Activated naive CD4-positive, alpha-beta T cell treated with anti-CD3 and anti-CD28 coated beads for 36 hours (primary cell): ENCODE data around the gene SUSD6. TPM values are rescaled to one million over a fixed set of nuclear protein-coding genes. Genes with fewer than 3 reads are reported as not detected.

Experiments
- CTCF ChIA-PET: fragments of 350-600 bp; sonication (Branson Sonifier 250); formaldehyde crosslinking; loops from one replicate; lab custom pipeline; 2021; ENCODE audit warnings: antibody characterized with exemption; lab: Charles Lee
- DNase-seq: peaks from one replicate; pipeline ENCODE4 v3.0.0-alpha.2; 2020
- H3K27ac Mint-ChIP-seq: one replicate; pipeline ENCODE4 v1.8.0; 2021; ENCODE audit warnings: mild to moderate bottlenecking, mixed read lengths
- H3K27me3 Mint-ChIP-seq: one replicate; pipeline ENCODE4 v1.8.0; 2021; ENCODE audit warnings: low read depth, mixed read lengths
- H3K36me3 Mint-ChIP-seq: one replicate; pipeline ENCODE4 v1.8.0; 2021; ENCODE audit warnings: low read depth, mixed read lengths
- H3K4me1 Mint-ChIP-seq: one replicate; pipeline ENCODE4 v1.8.0; 2021; ENCODE audit warnings: low read depth, mixed read lengths
- H3K4me3 Mint-ChIP-seq: one replicate; pipeline ENCODE4 v1.8.0; 2021; ENCODE audit warnings: mild to moderate bottlenecking, moderate library complexity, mixed read lengths
- H3K9me3 Mint-ChIP-seq: one replicate; pipeline ENCODE4 v1.8.0; 2021; ENCODE audit warnings: mixed read lengths
- intact Hi-C: fragments of 100-400 bp; cut with micrococcal nuclease; formaldehyde crosslinking; loops from one replicate; pipeline ENCODE4 v1.15.1; 2023
- total RNA-seq, 2 experiments: library from RNA; stranded (reverse); gene quantifications; one replicate each; pipeline ENCODE4 v1.2.3, GENCODE V29; 2021

The SUSD6 gene
- total RNA-seq, 2 experiments from 2014 or later = 66.6 to 69.7 TPM

DNA sequence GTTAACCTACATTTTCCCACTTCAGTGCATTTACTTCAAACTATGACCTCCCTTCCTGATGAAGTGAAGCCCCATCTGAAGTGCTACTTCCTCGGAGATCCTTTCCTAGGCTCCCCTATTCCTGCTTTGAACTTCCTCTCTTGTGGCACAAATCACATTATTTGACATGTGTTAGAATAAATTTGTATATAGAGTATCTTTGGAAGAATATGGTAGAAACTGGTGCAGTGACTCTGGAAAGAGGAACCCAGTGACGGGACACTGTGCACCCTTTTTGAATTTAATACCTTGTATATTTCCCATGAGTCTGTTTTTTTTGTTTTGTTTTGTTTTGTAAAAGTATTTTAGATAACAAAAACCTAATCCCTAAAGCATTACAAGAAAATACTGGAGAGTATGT is 89.2 kb downstream of the SUSD6 start:
- peaks cover 79% of the 10 kb centered on the region for H3K4me1 Mint-ChIP-seq
- H3K9me3 Mint-ChIP-seq = no peaks in the 10 kb centered on the region
- intact Hi-C loops = no loop called here
- DNase-seq = no peak
- H3K27me3 Mint-ChIP-seq = no peaks in the 10 kb centered on the region
- H3K4me3 Mint-ChIP-seq = no peak overlapping the region
- CTCF ChIA-PET = interaction anchor here (1.2 to 1.6 kb wide), 2 partner anchors 13 to 126 kb away, joined by 3 to 5 read pairs; partner anchors contain the start of gene CCDC177
- H3K36me3 Mint-ChIP-seq = peaks cover 21% of the 10 kb centered on the region
- no peak overlapping the region for H3K27ac Mint-ChIP-seq

DNA sequence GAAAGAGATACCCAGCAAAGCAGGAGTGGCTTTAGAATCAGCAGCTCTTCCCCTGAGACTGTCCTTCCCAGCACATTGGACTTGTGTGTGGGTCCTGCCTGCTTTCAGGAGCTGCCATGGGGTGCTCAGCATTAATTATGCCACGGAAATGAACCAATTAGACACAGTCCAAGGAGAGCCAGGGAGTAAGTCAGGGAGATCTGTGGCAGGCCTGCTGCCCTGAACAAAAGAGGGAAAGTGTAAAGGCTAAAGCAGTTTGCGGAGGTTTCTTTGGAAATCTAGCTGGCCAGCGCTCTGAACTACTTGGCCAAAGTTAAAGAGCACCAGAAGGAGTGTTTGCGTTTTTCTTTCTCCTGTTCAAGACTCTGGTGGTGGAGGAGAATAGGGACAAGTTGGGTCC is 89.9 kb downstream of the SUSD6 start:
- Mint-ChIP-seq H3K4me1 (peaks cover 73% of the 10 kb centered on the region), H3K9me3 (no peaks in the 10 kb centered on the region), H3K36me3 (peaks cover 27% of the 10 kb centered on the region), H3K27ac (peak overlapping the region; percentile 68), H3K27me3 (no peaks in the 10 kb centered on the region), H3K4me3 (no peak overlapping the region)
- intact Hi-C loops = no loop called here
- DNase-seq = no peak
- CTCF ChIA-PET = interaction anchor here (1.6 kb wide), 1 partner anchor 126 kb away, joined by 5 read pairs; the partner anchor contains the start of gene CCDC177

GRCh38 chr14:69701857-69702256 is 90.5 kb downstream of the SUSD6 start:
- intact Hi-C loops = no loop called here
- H3K4me1 Mint-ChIP-seq = peaks cover 67% of the 10 kb centered on the region
- H3K36me3 Mint-ChIP-seq = peaks cover 26% of the 10 kb centered on the region
- no peaks in the 10 kb centered on the region for H3K9me3 Mint-ChIP-seq
- H3K27me3 Mint-ChIP-seq = no peaks in the 10 kb centered on the region
- H3K4me3 Mint-ChIP-seq = no peak overlapping the region
- no peak overlapping the region for H3K27ac Mint-ChIP-seq
- CTCF ChIA-PET = interaction anchor here (1.6 kb wide), 1 partner anchor 127 kb away, joined by 5 read pairs; the partner anchor contains the start of gene CCDC177
- DNase-seq = no peak

- CTCF ChIA-PET = interaction anchor here (0.8 to 1.0 kb wide), 2 partner anchors 119 to 155 kb away, joined by 6 to 7 read pairs; no protein-coding TSS in a partner anchor
- intact Hi-C loops = no loop called here
- H3K27me3 Mint-ChIP-seq = no peaks in the 10 kb centered on the region
- H3K4me1 Mint-ChIP-seq = peaks cover 53% of the 10 kb centered on the region
- no peaks in the 10 kb centered on the region for H3K9me3 Mint-ChIP-seq
- DNase-seq = no peak
- no peak overlapping the region for H3K27ac Mint-ChIP-seq
- H3K36me3 Mint-ChIP-seq = peaks cover 30% of the 10 kb centered on the region
- no peak overlapping the region for H3K4me3 Mint-ChIP-seq
Observed at GRCh38 chr14:69703047-69704039, 91.9 kb downstream of the SUSD6 start.

- CTCF ChIA-PET = interaction anchor here (0.8 to 1.7 kb wide), 4 partner anchors 120 to 156 kb away, joined by 3 to 7 read pairs (median 4); partner anchors contain the start of gene CCDC177
- Mint-ChIP-seq H3K27me3 (no peaks in the 10 kb centered on the region), H3K27ac (no peak overlapping the region), H3K36me3 (peaks cover 38% of the 10 kb centered on the region), H3K4me3 (no peak overlapping the region), H3K9me3 (no peaks in the 10 kb centered on the region), H3K4me1 (peaks cover 47% of the 10 kb centered on the region)
- intact Hi-C loops = no loop called here
- no peak for DNase-seq
Observed at GRCh38 chr14:69704319-69704718, 92.9 kb downstream of the SUSD6 start.

- Mint-ChIP-seq H3K4me1 (peaks cover 42% of the 10 kb centered on the region), H3K27ac (peak overlapping the region; percentile 1), H3K36me3 (peaks cover 44% of the 10 kb centered on the region), H3K27me3 (no peaks in the 10 kb centered on the region), H3K4me3 (no peak overlapping the region), H3K9me3 (no peaks in the 10 kb centered on the region)
- intact Hi-C loops = no loop called here
- CTCF ChIA-PET = interaction anchor here (0.6 to 1.8 kb wide), 6 partner anchors 12 to 131 kb away, joined by 3 to 8 read pairs (median 3); partner anchors contain the start of gene CCDC177
- DNase-seq = no peak
Observed at GRCh38 chr14:69705706-69706105, 94.3 kb downstream of the SUSD6 start.

GRCh38 chr14:69708049-69708448 is 96.7 kb downstream of the SUSD6 start:
- Mint-ChIP-seq H3K27ac (no peak overlapping the region), H3K36me3 (peaks cover 54% of the 10 kb centered on the region)

DNA sequence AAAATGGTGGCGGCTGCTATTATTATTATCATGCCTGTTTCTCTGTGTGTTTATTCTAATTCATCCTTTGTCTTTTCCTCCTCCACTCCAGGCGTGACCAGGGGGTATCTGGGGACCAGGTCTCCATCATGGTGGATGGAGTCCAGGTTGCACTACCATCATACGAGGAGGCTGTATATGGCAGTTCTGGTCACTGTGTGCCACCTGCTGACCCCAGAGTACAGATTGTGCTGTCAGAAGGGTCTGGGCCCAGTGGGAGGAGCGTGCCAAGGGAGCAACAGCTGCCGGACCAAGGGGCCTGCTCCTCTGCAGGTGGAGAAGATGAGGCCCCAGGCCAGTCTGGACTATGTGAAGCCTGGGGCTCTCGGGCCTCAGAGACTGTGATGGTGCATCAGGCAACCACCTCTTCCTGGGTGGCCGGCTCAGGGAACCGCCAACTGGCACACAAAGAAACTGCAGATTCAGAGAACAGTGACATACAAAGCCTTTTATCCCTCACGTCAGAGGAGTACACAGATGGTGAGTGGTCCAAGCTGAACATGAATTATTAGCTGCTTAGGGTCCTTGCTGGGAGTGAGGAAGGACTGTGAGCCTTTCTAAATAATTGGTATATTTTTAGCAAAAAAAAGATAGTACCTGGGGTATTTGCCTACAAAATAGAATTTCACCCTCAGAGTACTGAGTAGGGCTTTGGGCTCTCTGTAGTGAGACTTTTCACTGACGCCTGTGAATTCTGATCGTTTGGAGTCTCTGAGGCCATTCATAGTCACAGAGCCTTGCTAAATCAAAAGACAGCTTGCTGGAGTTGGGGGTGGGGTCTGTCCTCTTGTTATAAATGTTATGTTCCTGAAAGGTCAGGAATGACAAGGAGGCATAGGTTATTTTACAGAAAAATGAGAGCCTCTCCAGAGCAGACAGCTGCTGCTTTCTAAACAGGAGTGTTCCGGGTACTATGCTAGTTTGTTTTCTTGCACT is 97.5 kb downstream of the SUSD6 start:
- peaks cover 53% of the 10 kb centered on the region for H3K36me3 Mint-ChIP-seq
- CTCF ChIA-PET = interaction anchor here (0.8 to 3.0 kb wide), 11 partner anchors 10 to 120 kb away, joined by 3 to 11 read pairs (median 4); partner anchors contain the start of gene SUSD6
- H3K4me1 Mint-ChIP-seq = peaks cover 33% of the 10 kb centered on the region
- peak overlapping the region; percentile 51 for H3K27ac Mint-ChIP-seq
- no peaks in the 10 kb centered on the region for H3K9me3 Mint-ChIP-seq
- no peaks in the 10 kb centered on the region for H3K27me3 Mint-ChIP-seq
- no peak overlapping the region for H3K4me3 Mint-ChIP-seq
- peak; percentile 54 for DNase-seq
- intact Hi-C loops = no loop called here

More at GRCh38 chr14:69708049-69708448, 96.7 kb downstream of the SUSD6 start:
- Mint-ChIP-seq H3K4me3 (no peak overlapping the region), H3K9me3 (no peaks in the 10 kb centered on the region), H3K4me1 (peaks cover 37% of the 10 kb centered on the region), H3K27me3 (no peaks in the 10 kb centered on the region)
- CTCF ChIA-PET = interaction anchor here (1.3 to 3.0 kb wide), 5 partner anchors 9 to 107 kb away, joined by 3 to 11 read pairs (median 5); no protein-coding TSS in a partner anchor
- intact Hi-C loops = no loop called here
- no peak for DNase-seq

DNA sequence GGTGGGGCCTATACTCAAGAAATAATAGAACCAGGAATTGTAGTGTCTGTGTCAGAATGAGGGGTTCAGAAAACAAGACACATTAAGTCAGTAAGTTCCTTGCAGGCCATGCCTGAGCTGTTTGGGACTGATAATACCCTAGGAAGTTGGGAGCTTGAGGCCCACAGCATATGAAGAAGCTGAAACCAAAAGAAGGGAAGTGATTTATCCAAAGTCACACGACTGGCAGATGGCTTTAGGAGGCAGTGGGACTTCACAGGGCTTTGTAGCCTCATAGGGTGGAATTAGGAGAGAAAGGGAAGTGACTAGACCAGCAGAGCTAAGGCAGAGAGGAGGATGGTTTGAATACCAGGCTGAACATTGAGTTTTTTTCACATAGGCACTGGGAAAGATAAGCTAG is 99.0 kb downstream of the SUSD6 start:
- intact Hi-C loops = no loop called here
- Mint-ChIP-seq H3K27me3 (no peaks in the 10 kb centered on the region), H3K36me3 (peaks cover 51% of the 10 kb centered on the region), H3K9me3 (no peaks in the 10 kb centered on the region), H3K4me3 (no peak overlapping the region), H3K4me1 (peaks cover 31% of the 10 kb centered on the region), H3K27ac (no peak overlapping the region)
- DNase-seq = no peak
- CTCF ChIA-PET = interaction anchor here (0.6 to 3.0 kb wide), 7 partner anchors 10 to 251 kb away, joined by 3 to 11 read pairs (median 4); no protein-coding TSS in a partner anchor

DNA sequence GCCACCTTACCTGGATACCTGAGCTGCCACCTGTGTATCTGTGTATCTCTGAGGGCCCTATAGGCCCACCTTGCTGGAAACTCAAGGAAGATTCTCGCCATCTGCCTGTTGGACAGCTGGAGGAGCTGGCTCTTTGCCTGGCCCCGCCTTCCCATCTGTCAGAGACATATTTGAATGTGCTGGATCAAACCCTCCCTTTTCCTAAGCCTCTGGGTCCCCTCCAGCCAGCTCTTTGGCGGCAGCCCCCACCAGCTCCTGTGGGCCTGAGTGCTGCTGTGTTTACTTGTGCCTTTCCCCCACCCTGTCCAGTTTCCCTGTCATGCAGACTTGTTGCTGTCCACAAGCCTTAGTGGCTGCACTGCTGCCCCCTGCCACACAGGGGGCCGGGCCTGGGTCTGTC is 99.7 kb downstream of the SUSD6 start:
- no peaks in the 10 kb centered on the region for H3K27me3 Mint-ChIP-seq
- CTCF ChIA-PET = interaction anchor here (1.0 to 2.3 kb wide), 4 partner anchors 9 to 106 kb away, joined by 3 to 11 read pairs (median 5); no protein-coding TSS in a partner anchor
- H3K4me1 Mint-ChIP-seq = peaks cover 35% of the 10 kb centered on the region
- H3K27ac Mint-ChIP-seq = no peak overlapping the region
- intact Hi-C loops = no loop called here
- DNase-seq = no peak
- H3K4me3 Mint-ChIP-seq = no peak overlapping the region
- peaks cover 50% of the 10 kb centered on the region for H3K36me3 Mint-ChIP-seq
- H3K9me3 Mint-ChIP-seq = no peaks in the 10 kb centered on the region

DNA sequence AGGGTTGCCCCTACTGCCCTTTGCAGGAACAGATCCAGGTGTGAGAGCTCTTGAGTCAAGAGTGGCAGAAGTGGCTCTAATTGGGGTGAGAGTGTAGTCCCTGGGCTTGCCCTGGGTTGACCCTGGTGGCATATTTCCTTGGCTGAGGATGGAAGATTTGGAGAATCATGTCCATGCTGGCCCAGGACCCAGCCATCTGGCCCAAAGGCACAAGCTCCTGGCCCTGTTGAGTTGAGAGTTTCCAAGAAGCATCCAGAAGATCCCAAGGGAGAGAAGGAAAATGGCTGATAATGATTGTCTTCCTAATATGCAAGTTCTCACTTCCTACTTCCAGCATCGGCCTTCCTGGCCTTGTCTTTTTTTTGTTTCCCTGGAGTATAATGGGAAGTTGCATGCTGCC is 100.1 kb downstream of the SUSD6 start:
- no peak overlapping the region for H3K4me3 Mint-ChIP-seq
- peaks cover 40% of the 10 kb centered on the region for H3K4me1 Mint-ChIP-seq
- no peak for DNase-seq
- no peak overlapping the region for H3K27ac Mint-ChIP-seq
- no peaks in the 10 kb centered on the region for H3K27me3 Mint-ChIP-seq
- CTCF ChIA-PET = interaction anchor here (2.3 kb wide), 1 partner anchor 103 kb away, joined by 7 read pairs; no protein-coding TSS in a partner anchor
- H3K36me3 Mint-ChIP-seq = peaks cover 48% of the 10 kb centered on the region
- no peaks in the 10 kb centered on the region for H3K9me3 Mint-ChIP-seq
- intact Hi-C loops = no loop called here
